H54 (cell line): Measurements from ENCODE around the gene LMF1.

Experiments
- DNase-seq: peaks from one replicate; pipeline ENCODE4 v3.0.0; 2011; ENCODE audit warnings: low spot score, mixed read lengths; ENCODE audit not compliant: insufficient read length
- FAIRE-seq: peaks from 3 replicates; lab custom pipeline; 2011; peaks lifted over from hg19 to GRCh38; lab: Jason Lieb, UNC
- POLR2A ChIP-seq: IDR thresholded peaks from 2 replicates; pipeline ENCODE4 v1.6.1; 2011; ENCODE audit warnings: low read depth, mild to moderate bottlenecking, low read length

LMF1 gene

DNA sequence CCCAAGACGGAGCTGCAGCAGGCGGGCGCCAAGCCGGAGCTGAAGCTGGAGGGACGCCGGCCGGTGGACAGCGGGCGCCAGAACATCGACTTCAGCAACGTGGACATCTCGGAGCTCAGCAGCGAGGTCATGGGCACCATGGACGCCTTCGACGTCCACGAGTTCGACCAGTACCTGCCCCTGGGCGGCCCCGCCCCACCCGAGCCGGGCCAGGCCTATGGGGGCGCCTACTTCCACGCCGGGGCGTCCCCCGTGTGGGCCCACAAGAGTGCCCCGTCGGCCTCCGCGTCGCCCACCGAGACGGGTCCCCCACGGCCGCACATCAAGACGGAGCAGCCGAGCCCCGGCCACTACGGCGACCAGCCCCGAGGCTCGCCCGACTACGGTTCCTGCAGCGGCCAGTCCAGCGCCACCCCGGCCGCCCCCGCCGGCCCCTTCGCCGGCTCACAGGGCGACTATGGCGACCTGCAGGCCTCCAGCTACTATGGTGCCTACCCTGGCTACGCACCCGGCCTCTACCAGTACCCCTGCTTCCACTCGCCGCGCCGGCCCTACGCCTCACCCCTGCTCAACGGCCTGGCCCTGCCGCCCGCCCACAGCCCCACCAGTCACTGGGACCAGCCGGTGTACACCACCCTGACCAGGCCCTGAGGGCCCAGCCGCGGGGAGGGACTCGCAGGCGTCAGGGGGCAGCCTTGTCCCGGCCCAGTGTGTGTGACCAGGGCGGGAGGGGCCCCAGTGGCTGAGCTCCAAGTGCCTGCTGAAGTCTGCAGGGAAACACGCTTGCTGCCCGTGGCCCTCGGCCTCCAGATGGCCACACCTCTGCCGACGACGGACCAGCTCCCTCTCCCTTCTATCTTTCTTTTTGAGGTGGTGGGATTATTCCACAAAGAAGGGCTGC, 14.2 kb upstream of the LMF1 start:
- no peak for DNase-seq
- no peak for FAIRE-seq
- no peak for TF ChIP-seq POLR2A

DNA sequence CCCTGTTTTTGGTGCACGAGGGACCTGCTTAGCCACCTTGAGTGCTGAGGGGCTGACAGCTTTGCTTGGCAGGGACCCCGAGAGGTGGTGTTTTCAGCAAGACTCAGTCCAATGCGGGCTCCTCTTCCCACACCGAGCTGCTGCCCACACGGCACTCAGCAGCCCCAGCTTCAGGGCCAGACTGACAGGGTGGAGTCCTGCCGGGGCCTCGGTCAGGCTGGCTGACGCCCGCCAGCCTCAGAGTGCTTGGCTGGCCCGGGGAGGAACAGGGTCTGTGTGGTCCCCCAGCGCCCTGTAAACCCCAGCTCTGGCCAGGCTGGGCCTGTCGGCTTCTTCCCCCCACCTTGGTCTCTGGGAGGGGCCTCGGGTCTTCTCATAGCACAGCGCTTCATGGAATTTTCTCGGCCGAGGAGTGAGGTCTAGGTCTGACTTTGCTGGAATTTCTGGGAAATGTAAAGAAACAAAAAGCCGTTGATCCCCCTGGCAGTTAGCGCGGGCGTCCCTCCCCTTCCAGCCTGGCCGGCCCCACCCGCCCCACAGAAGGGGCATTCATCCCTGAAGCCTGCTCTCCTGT, 13.4 kb upstream of the LMF1 start:
- FAIRE-seq (no peak), DNase-seq (no peak)
- no peak for TF ChIP-seq POLR2A

DNA sequence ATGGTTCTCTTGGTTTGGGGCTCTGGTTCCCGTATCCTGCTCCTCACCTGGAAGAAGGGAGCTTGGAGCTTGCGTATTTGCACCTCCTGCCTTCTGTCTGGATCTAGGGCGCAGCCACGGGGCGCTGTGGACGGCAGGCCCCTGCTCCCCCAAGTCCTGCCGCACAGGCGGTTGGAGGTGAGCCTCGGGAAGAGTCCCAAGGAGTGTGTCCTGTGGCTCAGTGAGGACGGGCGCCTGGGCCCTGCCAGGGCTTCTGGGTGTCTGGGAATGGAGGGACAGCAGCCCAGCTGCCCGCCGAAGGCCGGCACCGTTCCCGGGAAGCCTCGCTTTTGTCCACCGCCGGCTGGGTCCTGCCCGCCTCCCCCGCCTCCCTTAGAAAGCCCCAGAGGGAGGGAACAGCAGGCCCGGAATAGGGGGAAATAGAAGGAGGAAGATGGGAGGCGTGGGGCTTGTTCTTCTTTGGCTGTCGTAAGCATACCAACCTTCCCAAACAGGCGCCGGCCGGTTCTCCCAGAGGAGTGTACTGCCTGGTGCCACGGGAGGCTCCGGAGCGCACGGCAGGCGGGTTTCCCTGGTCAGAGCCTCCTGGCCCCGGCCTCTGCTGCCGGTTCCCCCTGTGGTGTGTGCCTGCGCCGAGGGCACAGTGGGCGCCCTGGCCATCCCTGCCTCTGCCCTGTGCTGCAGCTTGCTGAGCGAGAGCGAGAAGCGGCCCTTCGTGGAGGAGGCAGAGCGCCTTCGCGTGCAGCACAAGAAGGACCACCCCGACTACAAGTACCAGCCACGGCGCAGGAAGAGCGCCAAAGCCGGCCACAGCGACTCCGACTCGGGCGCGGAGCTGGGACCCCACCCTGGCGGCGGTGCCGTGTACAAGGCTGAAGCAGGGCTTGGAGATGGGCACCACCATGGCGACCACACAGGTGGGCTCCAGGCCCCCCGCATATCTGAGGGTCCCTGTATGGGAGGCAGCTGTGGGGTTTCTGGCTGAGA, 12.6 kb upstream of the LMF1 start:
- FAIRE-seq (no peak), DNase-seq (no peak)
- TF ChIP-seq POLR2A, result no peak

DNA sequence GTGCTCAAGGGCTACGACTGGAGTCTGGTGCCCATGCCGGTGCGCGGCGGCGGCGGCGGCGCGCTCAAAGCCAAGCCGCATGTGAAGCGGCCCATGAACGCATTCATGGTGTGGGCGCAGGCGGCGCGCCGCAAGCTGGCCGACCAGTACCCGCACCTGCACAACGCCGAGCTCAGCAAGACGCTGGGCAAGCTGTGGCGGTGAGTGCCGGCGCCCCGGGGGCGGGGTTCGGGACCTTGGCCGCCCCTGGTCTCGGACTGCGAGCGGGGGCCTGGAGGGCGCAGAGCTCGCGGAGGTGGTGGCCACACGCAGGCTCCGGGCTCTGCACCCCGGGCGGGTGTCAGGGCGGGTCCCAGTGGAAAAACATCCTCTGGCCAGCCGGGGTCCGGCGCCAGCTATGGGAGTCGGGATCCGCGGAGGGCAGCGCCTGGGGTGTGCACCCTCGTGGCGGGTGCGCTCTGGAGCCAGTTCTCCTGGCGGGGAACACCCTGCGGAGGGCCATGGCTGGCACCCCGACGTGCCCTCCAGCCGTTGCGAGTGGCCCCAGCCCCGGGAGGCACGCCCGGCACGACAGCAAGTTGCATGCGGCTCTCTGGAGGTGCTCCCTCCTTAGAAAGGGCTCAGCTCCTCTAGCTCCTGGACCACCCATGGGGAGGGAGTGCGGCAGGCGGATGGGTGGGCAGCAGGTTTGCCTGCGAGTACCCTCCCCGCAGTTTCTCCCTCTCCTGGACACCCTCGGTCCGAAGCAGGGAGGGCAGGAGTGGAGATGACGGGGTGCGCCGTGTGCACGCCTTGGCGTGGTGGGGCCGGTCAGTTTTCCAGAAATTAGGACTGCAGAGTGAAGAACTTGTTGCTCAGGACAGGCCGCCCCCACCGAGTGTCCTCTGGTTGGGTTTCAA, 11.6 kb upstream of the LMF1 start:
- FAIRE-seq (no peak), DNase-seq (no peak)
- TF ChIP-seq POLR2A, result no peak

DNA sequence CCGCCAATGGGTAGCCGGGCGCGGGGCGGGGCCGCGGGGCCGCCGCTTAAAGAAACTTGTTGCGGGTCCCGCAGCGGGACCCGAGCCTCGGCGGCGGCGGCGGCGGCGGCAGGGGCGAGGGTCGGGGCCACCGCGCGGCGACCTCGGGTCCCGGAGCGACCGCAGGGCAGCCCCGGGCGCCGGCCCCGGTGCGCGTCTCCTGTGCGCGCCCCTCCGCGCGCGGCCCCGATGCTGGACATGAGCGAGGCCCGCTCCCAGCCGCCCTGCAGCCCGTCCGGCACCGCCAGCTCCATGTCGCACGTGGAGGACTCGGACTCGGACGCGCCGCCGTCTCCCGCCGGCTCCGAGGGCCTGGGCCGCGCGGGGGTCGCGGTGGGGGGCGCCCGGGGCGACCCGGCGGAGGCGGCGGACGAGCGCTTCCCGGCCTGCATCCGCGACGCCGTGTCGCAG, 10.9 kb upstream of the LMF1 start, which contains the start of gene SOX8:
SOX8 (plus strand) TSS at position 76 of the 450 bp plus-strand sequence; CDS start at position 229, 153 bp downstream.
- FAIRE-seq (no peak), DNase-seq (no peak)
- no peak for TF ChIP-seq POLR2A

DNA sequence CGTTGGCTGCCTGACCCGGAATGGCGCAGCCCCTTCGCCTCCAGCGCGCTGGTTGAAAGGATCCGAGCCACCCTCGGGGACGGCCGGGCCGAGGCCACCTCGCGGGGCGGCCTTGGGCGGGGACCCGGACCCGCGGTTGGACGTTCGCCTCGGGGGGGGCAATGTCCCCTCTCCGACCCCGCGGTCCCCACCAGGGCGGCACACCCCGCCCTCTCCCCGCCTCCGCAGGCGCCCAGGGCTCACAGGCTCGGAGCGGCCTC, 9.7 kb upstream of the LMF1 start:
- no peak for DNase-seq
- TF ChIP-seq POLR2A, result no peak
- no peak for FAIRE-seq

DNA sequence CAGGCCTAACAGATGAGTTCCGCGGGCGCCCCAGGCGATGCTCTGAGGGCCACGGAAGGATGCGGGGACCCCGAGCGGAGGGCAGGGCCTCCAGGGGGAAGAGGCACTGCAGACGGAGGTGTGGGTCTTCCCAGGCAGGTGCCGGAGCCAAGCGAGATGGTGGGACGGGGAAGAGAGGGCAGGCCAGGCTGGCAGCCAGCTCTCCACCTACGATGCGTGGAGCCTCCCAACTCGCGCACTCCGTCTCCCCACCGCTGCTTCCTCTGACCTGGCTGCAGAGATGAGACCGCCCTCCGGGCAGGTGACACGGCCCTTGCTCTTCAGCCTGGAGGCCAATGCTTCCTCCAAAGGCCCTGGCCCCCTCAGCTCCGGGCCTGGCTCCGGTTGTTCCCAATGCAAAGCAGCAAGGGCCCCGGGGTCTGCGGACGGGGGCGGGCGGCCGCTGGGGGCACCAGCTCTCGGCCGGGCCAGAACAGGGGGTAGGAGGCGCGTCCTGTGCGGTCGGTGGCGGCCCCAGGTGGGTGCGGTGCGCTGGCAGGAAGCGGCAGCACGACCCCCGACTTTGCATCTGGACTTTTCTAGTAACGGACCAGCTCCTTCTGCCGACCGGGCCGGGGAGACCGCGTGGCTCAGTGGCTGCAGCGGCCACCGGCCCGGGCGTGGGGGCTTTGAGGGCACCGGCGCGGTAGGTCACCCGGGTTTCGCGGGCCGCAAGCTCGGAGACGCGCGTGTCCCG, 9.2 kb upstream of the LMF1 start:
- DNase-seq (no peak), FAIRE-seq (no peak)
- no peak for TF ChIP-seq POLR2A

DNA sequence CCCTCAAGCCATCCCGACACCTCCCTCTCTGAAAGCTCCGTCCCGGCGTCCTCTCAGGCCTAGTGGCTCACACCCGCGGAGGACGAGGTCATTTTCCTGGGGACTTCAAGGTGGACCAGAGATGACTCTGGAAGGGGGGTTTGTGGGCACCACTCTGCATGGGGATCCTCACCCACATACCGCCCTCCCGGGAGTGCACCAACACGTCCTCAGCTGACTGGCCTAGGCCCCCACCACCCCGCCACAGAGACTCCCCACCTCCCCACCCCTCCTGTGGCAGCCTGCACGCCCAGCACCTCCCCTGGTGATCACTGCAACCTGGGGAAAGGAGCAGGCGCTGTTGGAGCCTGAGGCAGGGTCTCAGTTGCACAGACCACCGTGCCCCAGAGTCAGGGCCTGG, 8.4 kb upstream of the LMF1 start:
- FAIRE-seq, result no peak
- TF ChIP-seq POLR2A, result no peak
- no peak for DNase-seq

DNA sequence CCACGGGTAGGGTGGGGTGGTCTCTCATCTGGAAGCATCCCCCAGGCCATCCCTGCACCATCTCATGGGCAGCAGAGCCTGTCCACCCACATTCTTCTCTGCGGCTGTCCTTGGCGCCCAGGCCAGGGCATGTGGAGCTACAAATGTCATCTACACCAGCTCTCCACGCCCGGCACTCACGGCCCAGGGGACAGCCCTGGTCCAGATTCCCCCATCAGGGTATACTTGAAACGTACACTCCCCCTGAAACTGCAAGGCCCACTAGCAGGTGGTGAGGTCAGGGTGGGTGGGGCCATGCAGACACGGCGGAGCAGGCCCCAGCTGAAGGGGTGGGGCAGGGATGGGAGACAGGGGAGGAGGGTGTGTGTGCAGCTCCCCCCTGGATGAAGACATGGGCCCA, 7.6 kb upstream of the LMF1 start:
- FAIRE-seq, result no peak

DNA sequence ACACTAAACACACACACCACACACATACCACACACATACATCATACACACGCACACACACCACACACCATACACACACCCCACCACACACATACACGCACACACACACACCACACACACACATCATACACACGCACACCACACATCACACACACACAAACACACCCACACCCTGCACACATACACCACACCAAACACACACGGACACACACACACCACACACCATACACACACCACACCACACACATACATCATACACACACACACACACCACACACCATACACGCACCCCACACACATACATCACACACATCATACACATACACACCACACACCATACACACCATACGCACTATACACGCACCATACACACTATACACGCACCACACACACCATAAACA, 7.1 kb upstream of the LMF1 start:
- DNase-seq, result no peak
- no peak for FAIRE-seq
- no peak for TF ChIP-seq POLR2A

More for the DNA sequence above, 7.6 kb upstream of the LMF1 start:
- no peak for DNase-seq
- TF ChIP-seq POLR2A, result no peak

DNA sequence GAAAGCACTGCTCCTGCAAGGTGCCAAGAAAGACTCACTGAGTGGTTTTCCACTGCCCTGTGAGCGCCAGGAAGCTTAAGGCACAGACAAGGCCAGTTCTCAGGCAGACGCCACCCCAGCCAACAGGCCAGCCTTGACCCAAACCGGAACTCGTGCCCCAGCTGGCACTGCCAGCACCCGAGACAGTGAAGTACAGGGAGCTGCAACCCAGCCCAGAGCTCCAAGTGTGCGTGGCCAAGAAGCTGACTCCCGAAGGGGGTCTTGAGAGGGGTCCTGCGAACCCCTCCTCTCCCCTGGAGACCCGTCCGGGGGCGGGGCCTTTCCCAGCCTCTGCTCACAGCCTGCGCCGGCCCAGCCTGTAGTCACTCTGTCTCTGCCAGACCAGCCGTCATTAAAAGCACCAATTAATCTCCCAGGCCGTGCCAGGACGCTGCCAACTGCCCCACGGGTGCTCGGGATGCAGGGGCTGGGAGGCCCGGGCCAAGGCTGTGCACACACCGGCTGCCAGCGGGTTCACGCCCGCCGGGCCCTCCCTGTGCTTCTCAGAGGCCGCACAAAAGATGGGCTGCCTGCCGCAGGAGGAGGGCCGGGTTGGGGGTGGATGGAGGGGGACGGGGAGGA, 6.4 kb upstream of the LMF1 start:
- FAIRE-seq (no peak), DNase-seq (no peak)
- no peak for TF ChIP-seq POLR2A

DNA sequence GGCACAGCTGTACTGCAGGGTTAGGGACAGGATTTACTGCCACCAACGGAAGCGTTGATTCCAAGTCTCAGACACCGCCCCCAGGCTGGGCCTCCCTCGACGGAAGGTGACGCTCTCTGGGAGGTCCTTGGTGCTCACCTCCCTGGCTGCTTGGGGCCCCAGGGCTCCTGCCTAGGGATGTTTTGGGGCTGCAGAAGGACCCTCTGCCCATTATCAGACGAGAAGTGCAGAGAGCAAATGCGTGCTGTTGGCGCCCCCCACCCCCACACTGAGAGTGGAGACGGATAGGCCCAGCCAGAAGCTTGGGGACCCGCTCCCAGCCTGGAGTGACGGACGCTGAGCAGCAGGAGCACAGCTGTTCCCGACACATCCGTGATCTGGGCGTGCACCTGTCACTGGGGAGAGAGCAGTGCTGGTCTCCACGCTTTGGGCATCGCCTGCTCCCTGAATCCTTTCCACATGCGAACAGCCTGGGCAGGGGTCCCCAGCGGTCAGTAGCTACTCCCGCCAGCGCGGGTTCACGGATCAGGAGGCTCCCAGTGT, 5.7 kb upstream of the LMF1 start:
- no peak for TF ChIP-seq POLR2A
- FAIRE-seq, result no peak
- DNase-seq, result no peak
